Measurements from ENCODE around the gene TAF4.

Gene TAF4

DNA sequence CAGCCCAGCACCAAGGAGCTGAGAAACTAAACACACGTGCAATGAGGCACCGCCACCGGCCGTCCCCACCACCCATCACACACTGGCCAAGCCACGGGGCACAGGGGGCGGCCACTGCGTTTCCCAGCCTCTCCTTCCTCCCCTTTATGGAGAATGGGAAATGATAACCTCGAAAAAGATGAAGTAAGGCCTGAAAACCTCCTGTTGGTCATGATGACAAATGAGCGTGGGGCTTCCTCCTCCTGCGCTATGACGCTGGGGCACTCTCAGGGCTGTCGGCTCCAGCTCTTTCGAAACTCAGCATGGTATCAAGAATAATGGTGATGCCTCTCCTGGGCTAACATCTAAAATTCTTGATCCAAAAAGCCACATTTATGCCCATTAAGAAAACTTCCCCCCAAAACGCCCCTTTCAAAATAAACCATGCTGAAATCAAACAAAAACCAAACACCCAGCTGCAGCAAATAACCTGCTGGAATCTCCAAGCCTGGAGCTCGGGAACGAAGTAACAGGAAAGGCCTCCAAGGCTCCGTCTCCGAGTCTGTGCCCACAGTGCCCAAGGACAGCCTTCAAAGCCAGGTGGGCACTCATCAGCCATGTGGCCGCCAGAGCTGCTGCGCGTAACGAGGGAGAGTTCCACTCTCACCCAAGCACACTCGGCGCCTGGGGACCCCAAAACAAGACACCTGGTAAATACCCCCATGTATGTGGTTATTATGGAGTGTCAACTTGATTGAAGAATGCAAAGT is 50.0 kb downstream of the TAF4 start:
- H3F3A ChIP-seq (ENCODE audit: insufficient read depth): no peaks in the 10 kb centered on the region
- H3K79me2 ChIP-seq (ENCODE audit: insufficient read depth, low read length): peaks cover 31% of the 10 kb centered on the region
- H3K4me3 ChIP-seq (ENCODE audit: insufficient read depth, low read length, poor library complexity, severe bottlenecking): no peak overlapping the region
- H3K9ac ChIP-seq (ENCODE audit: low read length): no peak overlapping the region
- no peaks in the 10 kb centered on the region for H3K9me3 ChIP-seq (ENCODE audit: insufficient read depth, low read length)
- no peaks in the 10 kb centered on the region for H3K27me3 ChIP-seq (ENCODE audit: low read length)
- no peak overlapping the region for H3K4me2 ChIP-seq (ENCODE audit: low read depth, low read length, poor library complexity, severe bottlenecking)
- no peak for TF ChIP-seq EZH2phosphoT487 (conservative IDR thresholded peaks at IDR 0.05; ENCODE audit: low read length)
- TF ChIP-seq, protein P1, sequence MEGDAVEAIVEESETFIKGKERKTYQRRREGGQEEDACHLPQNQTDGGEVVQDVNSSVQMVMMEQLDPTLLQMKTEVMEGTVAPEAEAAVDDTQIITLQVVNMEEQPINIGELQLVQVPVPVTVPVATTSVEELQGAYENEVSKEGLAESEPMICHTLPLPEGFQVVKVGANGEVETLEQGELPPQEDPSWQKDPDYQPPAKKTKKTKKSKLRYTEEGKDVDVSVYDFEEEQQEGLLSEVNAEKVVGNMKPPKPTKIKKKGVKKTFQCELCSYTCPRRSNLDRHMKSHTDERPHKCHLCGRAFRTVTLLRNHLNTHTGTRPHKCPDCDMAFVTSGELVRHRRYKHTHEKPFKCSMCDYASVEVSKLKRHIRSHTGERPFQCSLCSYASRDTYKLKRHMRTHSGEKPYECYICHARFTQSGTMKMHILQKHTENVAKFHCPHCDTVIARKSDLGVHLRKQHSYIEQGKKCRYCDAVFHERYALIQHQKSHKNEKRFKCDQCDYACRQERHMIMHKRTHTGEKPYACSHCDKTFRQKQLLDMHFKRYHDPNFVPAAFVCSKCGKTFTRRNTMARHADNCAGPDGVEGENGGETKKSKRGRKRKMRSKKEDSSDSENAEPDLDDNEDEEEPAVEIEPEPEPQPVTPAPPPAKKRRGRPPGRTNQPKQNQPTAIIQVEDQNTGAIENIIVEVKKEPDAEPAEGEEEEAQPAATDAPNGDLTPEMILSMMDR (IDR thresholded peaks at IDR 0.05; ENCODE audit: insufficient read depth, low read length, poor library complexity, severe bottlenecking): no peak
- no peaks in the 10 kb centered on the region for H4K20me1 ChIP-seq (ENCODE audit: low read depth, low read length)
- no peak overlapping the region for H2AFZ ChIP-seq (ENCODE audit: low read depth, low read length, severe bottlenecking)
- H3K9me2 ChIP-seq (replicated peaks; ENCODE audit: insufficient read depth, low read length): no peaks in the 10 kb centered on the region
- H3K36me3 ChIP-seq (ENCODE audit: low read length): no peaks in the 10 kb centered on the region
- H3K27ac ChIP-seq (ENCODE audit: low read depth, low read length): no peak overlapping the region

DNA sequence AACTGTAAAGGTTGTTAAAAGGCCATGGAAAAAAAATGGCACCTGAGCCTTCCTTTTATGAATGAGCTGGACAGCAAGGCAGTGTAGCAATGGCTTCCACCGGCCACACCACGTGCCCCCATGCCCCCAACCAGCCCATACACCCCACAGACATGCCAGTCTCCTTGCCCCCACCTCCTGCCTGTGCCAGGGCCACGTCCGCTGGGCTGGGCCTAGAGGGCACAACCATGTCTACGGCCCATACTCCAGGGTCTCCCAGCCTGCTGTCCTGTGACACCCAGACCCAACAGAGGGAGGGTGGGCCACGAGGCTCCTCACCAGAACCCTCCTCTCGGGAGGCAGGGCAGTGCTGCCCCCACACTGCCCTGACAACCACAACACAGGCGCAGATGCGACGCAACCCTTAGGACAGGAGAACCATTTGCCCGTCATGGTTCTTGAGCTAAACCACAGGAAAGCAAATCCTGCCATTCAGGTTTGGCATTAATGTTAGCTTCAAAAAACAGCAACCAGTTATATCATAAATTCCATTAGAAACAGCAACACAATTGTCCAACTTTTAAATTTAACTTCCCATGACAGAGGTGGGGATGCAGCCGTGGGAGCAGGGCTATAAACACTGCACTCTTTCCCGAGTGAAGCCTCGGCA is 50.7 kb downstream of the TAF4 start:
- H3K9me2 ChIP-seq (replicated peaks; ENCODE audit: insufficient read depth, low read length): no peaks in the 10 kb centered on the region
- no peak for TF ChIP-seq EZH2phosphoT487 (conservative IDR thresholded peaks at IDR 0.05; ENCODE audit: low read length)
- TF ChIP-seq, protein P1 (IDR thresholded peaks at IDR 0.05; ENCODE audit: insufficient read depth, low read length, poor library complexity, severe bottlenecking): no peak
- H3K79me2 ChIP-seq (ENCODE audit: insufficient read depth, low read length): peaks cover 24% of the 10 kb centered on the region
- no peak overlapping the region for H3K4me3 ChIP-seq (ENCODE audit: insufficient read depth, low read length, poor library complexity, severe bottlenecking)
- no peak overlapping the region for H2AFZ ChIP-seq (ENCODE audit: low read depth, low read length, severe bottlenecking)
- H3K9me3 ChIP-seq (ENCODE audit: insufficient read depth, low read length): no peaks in the 10 kb centered on the region
- no peaks in the 10 kb centered on the region for H3K27me3 ChIP-seq (ENCODE audit: low read length)
- no peaks in the 10 kb centered on the region for H3F3A ChIP-seq (ENCODE audit: insufficient read depth)
- no peaks in the 10 kb centered on the region for H4K20me1 ChIP-seq (ENCODE audit: low read depth, low read length)
- H3K27ac ChIP-seq (ENCODE audit: low read depth, low read length): no peak overlapping the region
- H3K36me3 ChIP-seq (ENCODE audit: low read length): no peaks in the 10 kb centered on the region
- no peak overlapping the region for H3K4me2 ChIP-seq (ENCODE audit: low read depth, low read length, poor library complexity, severe bottlenecking)
- H3K9ac ChIP-seq (ENCODE audit: low read length): no peak overlapping the region

DNA sequence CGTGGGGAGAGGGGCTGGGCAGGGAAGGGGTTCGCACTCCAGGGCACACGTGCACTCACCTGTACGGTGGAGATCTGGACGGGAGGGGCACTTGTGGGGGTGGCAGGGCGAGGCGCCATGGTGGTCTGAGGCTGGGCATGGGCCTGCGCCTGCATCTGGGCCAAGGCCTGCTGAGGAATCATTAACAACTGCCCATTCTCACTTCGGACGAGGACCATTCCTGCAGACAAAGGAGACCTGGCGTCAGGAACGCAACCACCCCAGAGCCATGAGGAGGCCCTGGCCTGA is 51.2 kb downstream of the TAF4 start:
- Histone ChIP-seq H3K4me3 (ENCODE audit: insufficient read depth, low read length, poor library complexity, severe bottlenecking) (no peak overlapping the region), H3K27me3 (ENCODE audit: low read length) (no peaks in the 10 kb centered on the region), H3K9me3 (ENCODE audit: insufficient read depth, low read length) (no peaks in the 10 kb centered on the region), H2AFZ (ENCODE audit: low read depth, low read length, severe bottlenecking) (no peak overlapping the region), H3F3A (ENCODE audit: insufficient read depth) (no peaks in the 10 kb centered on the region), H3K9me2 (replicated peaks; ENCODE audit: insufficient read depth, low read length) (no peaks in the 10 kb centered on the region), H3K79me2 (ENCODE audit: insufficient read depth, low read length) (peaks cover 20% of the 10 kb centered on the region), H3K4me2 (ENCODE audit: low read depth, low read length, poor library complexity, severe bottlenecking) (no peak overlapping the region), H3K36me3 (ENCODE audit: low read length) (no peaks in the 10 kb centered on the region), H4K20me1 (ENCODE audit: low read depth, low read length) (no peaks in the 10 kb centered on the region), H3K9ac (ENCODE audit: low read length) (no peak overlapping the region), H3K27ac (ENCODE audit: low read depth, low read length) (no peak overlapping the region)
- TF ChIP-seq, protein P1 (IDR thresholded peaks at IDR 0.05; ENCODE audit: insufficient read depth, low read length, poor library complexity, severe bottlenecking): no peak
- TF ChIP-seq EZH2phosphoT487 (conservative IDR thresholded peaks at IDR 0.05; ENCODE audit: low read length): no peak
